Panc1 (cell line): ENCODE measurements around the gene NEAT1.

Experiments used
- CTCF ChIP-seq: fragments of 450-650 bp; IDR thresholded peaks from 2 replicates; pipeline ENCODE4 v1.5.1; 2017; ENCODE audit warnings: mild to moderate bottlenecking
- POLR2AphosphoS5 ChIP-seq: IDR thresholded peaks from 2 replicates; pipeline ENCODE4 v1.6.1; 2012; ENCODE audit warnings: mild to moderate bottlenecking, low read depth, low read length, moderate library complexity
- REST ChIP-seq, 2 experiments: IDR thresholded peaks; 2 replicates each; pipeline ENCODE4 v1.6.1; 2011 to 2012; ENCODE audit warnings: low read depth in 2 of 2, control low read depth in 1 of 2, low read length in 1 of 2, mild to moderate bottlenecking in 1 of 2, moderate library complexity in 1 of 2; ENCODE audit not compliant: insufficient read depth in 1 of 2
- SIN3A ChIP-seq: IDR thresholded peaks from 2 replicates; pipeline ENCODE4 v1.6.1; 2012; ENCODE audit warnings: low read depth, mild to moderate bottlenecking, low read length, moderate library complexity, borderline replicate concordance; ENCODE audit not compliant: insufficient read depth
- TCF7L2 ChIP-seq: IDR thresholded peaks from 2 replicates; pipeline ENCODE4 v1.6.1; 2011; ENCODE audit warnings: mild to moderate bottlenecking, low read depth, low read length, inconsistent platforms

GRCh38 chr11:65444314-65445051 lies 21.9 kb downstream of the NEAT1 start:
- TF ChIP-seq CTCF (no peak), POLR2AphosphoS5 (no peak), SIN3A (no peak), TCF7L2 (no peak), REST (IDR thresholded peaks at IDR 0.05; ENCODE audit: insufficient read depth in 1 of 2, low read depth in 2 of 2, low read length in 1 of 2) (no peak)
